Subcutaneous abdominal adipose tissue (tissue), 5 donors: ENCODE data around the gene MDP1.
"Not testable (repeated sequence)": the region's sequence is repeated elsewhere in the genome, so short reads cannot be mapped to it uniquely, and the experiment has no call there.

Source experiments
- H3K27ac ChIP-seq: one replicate; pipeline ENCODE4 v1.7.0; 2013; ENCODE audit warnings: low read depth, mild to moderate bottlenecking, inconsistent platforms, low read length, moderate library complexity
- H3K27me3 ChIP-seq, 5 donors: one replicate each; pipeline ENCODE4 v1.7.0; 2013; ENCODE audit warnings: low read length in 5 of 5, inconsistent platforms in 1 of 5; ENCODE audit not compliant: control insufficient read depth in 5 of 5, insufficient read depth in 4 of 5
- H3K36me3 ChIP-seq, 5 donors: one replicate each; pipeline ENCODE4 v1.7.0; 2013; ENCODE audit warnings: low read length in 5 of 5; ENCODE audit not compliant: control insufficient read depth in 5 of 5, insufficient read depth in 5 of 5
- H3K4me1 ChIP-seq, 5 donors: one replicate each; pipeline ENCODE4 v1.7.0; 2013; ENCODE audit warnings: low read length in 5 of 5, mild to moderate bottlenecking in 3 of 5, moderate library complexity in 1 of 5; ENCODE audit not compliant: control insufficient read depth in 5 of 5, insufficient read depth in 5 of 5
- H3K4me3 ChIP-seq, 5 donors: one replicate each; pipeline ENCODE4 v1.7.0; 2013; ENCODE audit warnings: low read length in 5 of 5, low read depth in 1 of 5
- H3K9ac ChIP-seq, 5 donors: one replicate each; pipeline ENCODE4 v1.7.0; 2013; ENCODE audit warnings: low read length in 5 of 5, mild to moderate bottlenecking in 4 of 5, moderate library complexity in 3 of 5
- H3K9me3 ChIP-seq, 5 donors: one replicate each; pipeline ENCODE4 v1.7.0; 2013; ENCODE audit warnings: low read length in 5 of 5; ENCODE audit not compliant: control insufficient read depth in 5 of 5
- donor health status: healthy.
- donor health status: healthy.
- donor health status: healthy.
- donor health status: healthy.
- donor health status: healthy.

Gene MDP1

GRCh38 chr14:24251880-24252288, 36.0 kb upstream of the MDP1 start:
- H3K27ac ChIP-seq: no peak overlapping the region

GRCh38 chr14:24250354-24250753, 34.5 kb upstream of the MDP1 start:
- Histone ChIP-seq H3K9ac (no peak overlapping the region), H3K36me3 (peaks cover 0 to 23% (median 6%) of the 10 kb centered on the region in 5 donors), H3K27ac (no peak overlapping the region), H3K27me3 (no peaks in the 10 kb centered on the region), H3K4me1 (peaks cover 0 to 14% (median 7%) of the 10 kb centered on the region in 5 donors), H3K9me3 (no peaks in the 10 kb centered on the region), H3K4me3 (no peak overlapping the region)

More at GRCh38 chr14:24251880-24252288, 36.0 kb upstream of the MDP1 start:
- peak overlapping the region in 2 of 5 donors; percentile 7 to 45 for H3K9ac ChIP-seq
- peaks cover 0 to 26% (median 6%) of the 10 kb centered on the region in 5 donors for H3K36me3 ChIP-seq
- no peaks in the 10 kb centered on the region for H3K9me3 ChIP-seq
- no peaks in the 10 kb centered on the region for H3K27me3 ChIP-seq
- peaks cover 1 to 29% (median 22%) of the 10 kb centered on the region in 5 donors for H3K4me1 ChIP-seq
- no peak overlapping the region for H3K4me3 ChIP-seq

DNA sequence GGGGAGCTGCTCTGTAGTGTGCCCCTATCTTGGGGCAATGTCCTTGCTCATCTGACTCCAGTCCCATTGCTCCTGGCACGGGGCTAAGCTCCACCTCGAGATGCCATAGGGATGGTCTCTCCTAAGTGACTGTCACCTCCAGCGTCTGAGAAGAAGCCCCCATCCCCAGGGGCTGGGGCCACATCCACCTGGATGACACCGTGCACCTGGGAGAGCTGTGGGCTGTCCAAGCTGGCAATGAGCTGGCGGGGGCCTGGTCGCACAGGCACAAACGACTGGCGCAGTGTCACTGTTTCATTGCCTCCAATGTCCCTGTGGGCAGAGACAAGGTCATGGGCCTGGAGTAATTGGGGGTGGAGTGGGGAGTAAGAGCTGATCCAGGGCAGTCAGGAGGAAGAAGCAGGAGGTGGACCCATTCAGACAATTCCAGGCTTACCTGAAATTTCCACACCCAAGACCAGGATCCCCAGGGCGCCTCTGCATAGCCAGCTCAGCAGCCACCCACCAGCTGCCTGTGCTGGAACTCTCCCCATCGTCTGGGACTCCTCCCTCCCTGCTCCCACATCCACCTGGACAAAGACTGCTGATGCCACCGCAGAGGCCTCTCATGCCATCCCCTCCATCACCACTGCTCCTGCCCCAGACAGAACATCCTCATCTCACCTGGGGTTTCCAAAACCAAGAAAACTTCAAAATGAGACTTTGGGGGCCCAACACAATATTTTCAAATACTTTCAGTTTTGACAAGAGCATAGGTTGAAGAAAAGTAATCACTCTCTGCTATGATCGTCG, 33.6 kb upstream of the MDP1 start:
- Histone ChIP-seq H3K9ac (peak overlapping the region in 1 of 5 donors; percentile 19), H3K27me3 (no peaks in the 10 kb centered on the region), H3K27ac (no peak overlapping the region), H3K9me3 (no peaks in the 10 kb centered on the region), H3K4me3 (no peak overlapping the region), H3K4me1 (peaks cover 0 to 6% (median 0%) of the 10 kb centered on the region in 5 donors), H3K36me3 (peaks cover 0 to 14% (median 0%) of the 10 kb centered on the region in 5 donors)

DNA sequence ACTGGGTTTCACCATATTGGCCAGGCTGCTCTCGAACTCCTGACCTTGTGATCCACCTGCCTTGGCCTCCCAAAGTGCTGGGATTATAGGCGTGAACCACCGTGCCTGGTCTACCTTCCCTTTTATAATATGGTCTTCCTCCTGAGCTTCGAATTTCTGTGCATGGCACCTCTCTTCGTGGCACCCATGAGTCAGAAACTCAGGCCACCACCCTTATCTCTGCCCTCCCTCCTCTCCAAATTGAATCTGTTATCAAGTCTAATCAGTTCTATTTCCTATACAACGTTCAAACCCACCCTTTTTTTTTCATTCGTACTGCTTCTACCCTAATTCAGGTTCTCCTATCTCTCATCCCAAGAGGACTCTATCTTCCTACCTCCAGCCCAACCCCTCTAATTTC, 31.6 kb upstream of the MDP1 start:
- H3K9me3 ChIP-seq: no peaks in the 10 kb centered on the region
- H3K4me1 ChIP-seq: peaks cover 0 to 13% (median 6%) of the 10 kb centered on the region in 5 donors
- H3K27ac ChIP-seq: no peak overlapping the region
- no peak overlapping the region for H3K9ac ChIP-seq
- peaks cover 0 to 5% (median 0%) of the 10 kb centered on the region in 5 donors for H3K36me3 ChIP-seq
- H3K4me3 ChIP-seq: no peak overlapping the region
- H3K27me3 ChIP-seq: no peaks in the 10 kb centered on the region

GRCh38 chr14:24246765-24247212, 30.9 kb upstream of the MDP1 start:
- H3K4me1 ChIP-seq: peaks cover 0 to 12% (median 8%) of the 10 kb centered on the region in 5 donors
- no peak overlapping the region for H3K4me3 ChIP-seq
- no peaks in the 10 kb centered on the region for H3K27me3 ChIP-seq
- peak overlapping the region in 1 of 5 donors; percentile 35 for H3K9ac ChIP-seq
- peaks cover 0 to 5% (median 0%) of the 10 kb centered on the region in 5 donors for H3K36me3 ChIP-seq
- no peak overlapping the region for H3K27ac ChIP-seq
- no peaks in the 10 kb centered on the region for H3K9me3 ChIP-seq

- not testable (repeated sequence) for H3K9me3 ChIP-seq
- H3K36me3 ChIP-seq: peaks cover 0 to 14% (median 8%) of the 10 kb centered on the region in 5 donors
Observed at GRCh38 chr14:24245350-24245749, 29.5 kb upstream of the MDP1 start.

DNA sequence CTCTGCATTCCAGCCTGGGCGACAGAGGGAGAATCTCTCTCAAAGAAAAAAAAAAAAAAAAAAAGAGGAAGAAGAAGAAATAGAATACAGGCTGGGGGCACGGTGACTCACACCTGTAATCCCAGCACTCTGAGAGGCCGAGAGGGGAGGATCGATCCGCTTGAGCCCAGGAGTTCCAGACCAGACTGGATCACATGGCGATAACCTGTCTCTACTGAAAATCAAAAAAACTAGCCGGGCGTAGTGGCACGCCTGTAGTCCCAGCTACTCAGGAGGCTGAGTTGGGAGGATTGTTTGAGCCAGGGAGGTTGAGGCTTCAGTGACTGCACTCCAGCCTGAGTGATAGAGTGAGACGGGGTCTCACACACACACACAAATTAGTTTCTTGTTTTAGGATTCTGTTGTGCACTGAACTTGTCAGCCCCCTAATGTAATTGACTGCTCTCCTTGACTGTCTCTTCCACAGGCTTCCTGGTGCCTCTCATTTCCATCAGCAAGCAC, 27.5 kb upstream of the MDP1 start:
- H3K27ac ChIP-seq: peak overlapping the region; percentile 98
- no peaks in the 10 kb centered on the region for H3K27me3 ChIP-seq
- H3K9ac ChIP-seq: peak overlapping the region; percentile 39 to 98 (median 97)
- peaks cover 8 to 28% (median 28%) of the 10 kb centered on the region in 5 donors for H3K36me3 ChIP-seq
- H3K4me1 ChIP-seq: peaks cover 0 to 45% (median 37%) of the 10 kb centered on the region in 5 donors
- peak overlapping the region; percentile 81 to 96 (median 94) for H3K4me3 ChIP-seq
- no peaks in the 10 kb centered on the region for H3K9me3 ChIP-seq

More at GRCh38 chr14:24245350-24245749, 29.5 kb upstream of the MDP1 start:
- H3K27ac ChIP-seq, H3K9ac ChIP-seq, H3K27me3 ChIP-seq, H3K4me3 ChIP-seq: not testable (repeated sequence)
- peaks cover 0 to 27% (median 23%) of the 10 kb centered on the region in 5 donors for H3K4me1 ChIP-seq

- peaks cover 8 to 43% (median 43%) of the 10 kb centered on the region in 5 donors for H3K36me3 ChIP-seq
- H3K9me3 ChIP-seq: no peaks in the 10 kb centered on the region
- H3K4me3 ChIP-seq: peak overlapping the region; percentile 81 to 98 (median 95)
- H3K4me1 ChIP-seq: peaks cover 0 to 45% (median 37%) of the 10 kb centered on the region in 5 donors
- H3K27me3 ChIP-seq: no peaks in the 10 kb centered on the region
- peak overlapping the region; percentile 98 for H3K27ac ChIP-seq
- H3K9ac ChIP-seq: peak overlapping the region; percentile 81 to 98 (median 97)
Observed at GRCh38 chr14:24241829-24242443, 26.1 kb upstream of the MDP1 start.

DNA sequence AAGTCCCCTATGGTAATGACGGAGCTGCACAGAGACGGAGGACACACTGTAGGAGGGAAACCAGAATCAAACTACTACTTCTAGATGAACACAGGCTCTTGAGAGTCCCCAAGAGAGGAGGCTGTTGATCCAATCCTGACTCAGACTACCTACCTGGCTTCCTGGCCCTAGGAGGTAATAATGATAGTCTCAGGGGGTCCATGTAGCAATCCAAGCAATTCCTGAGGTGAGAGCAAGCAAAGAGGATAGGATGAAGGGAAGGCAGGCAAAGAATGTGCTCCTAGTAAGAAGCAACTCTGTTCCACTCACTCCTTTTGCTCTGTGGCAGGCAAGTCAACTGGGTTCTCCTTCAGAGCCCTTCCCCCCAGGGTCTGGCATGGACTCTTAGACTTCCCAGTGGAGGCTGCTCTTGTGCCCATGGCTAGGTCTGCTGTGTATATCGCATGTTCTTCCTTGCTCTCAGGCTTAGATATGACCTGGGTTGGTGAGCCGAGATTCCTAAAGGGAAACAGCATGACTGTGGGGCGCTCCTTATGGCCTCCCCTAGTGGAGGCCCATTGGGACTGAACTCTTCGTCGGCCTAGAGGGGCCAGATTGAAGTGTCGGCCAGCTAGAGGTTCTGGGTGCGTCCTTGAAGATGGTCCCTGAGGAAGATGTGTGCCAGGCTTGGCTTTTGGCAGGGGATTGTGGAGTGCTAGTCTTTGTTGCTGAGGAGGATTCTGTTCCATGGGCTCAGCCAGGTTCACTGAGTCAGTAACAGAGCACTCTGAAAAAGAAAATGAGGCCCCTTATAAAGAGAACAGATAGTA, 24.4 kb upstream of the MDP1 start:
- Histone ChIP-seq H3K27ac (peak overlapping the region; percentile 98), H3K4me3 (peak overlapping the region in 2 of 5 donors; percentile 15 to 94), H3K27me3 (no peaks in the 10 kb centered on the region), H3K36me3 (peaks cover 16 to 59% (median 58%) of the 10 kb centered on the region in 5 donors), H3K4me1 (peaks cover 0 to 45% (median 37%) of the 10 kb centered on the region in 5 donors), H3K9me3 (no peaks in the 10 kb centered on the region), H3K9ac (peak overlapping the region in 4 of 5 donors; percentile 40 to 98 (median 64))
